GM12878 (cell line): ENCODE results near the gene ELAC1. TPM values are rescaled to one million over a fixed set of nuclear protein-coding genes. Genes with fewer than 3 reads are reported as not detected.

Experiments used
- CBX3 ChIP-seq: fragments of 200-600 bp; sonication (generic); IDR thresholded peaks from 2 replicates; pipeline ENCODE4 v1.6.1; 2016; ENCODE audit warnings: low read depth, borderline replicate concordance
- CREB1 ChIP-seq: IDR thresholded peaks from 2 replicates; pipeline ENCODE4 v1.6.1; 2012; ENCODE audit warnings: low read depth, mild to moderate bottlenecking, inconsistent platforms
- CUX1 ChIP-seq: IDR thresholded peaks from 2 replicates; pipeline ENCODE4 v1.6.1; 2012; ENCODE audit warnings: improper control_type of control experiment, low read depth, low read length; ENCODE audit not compliant: insufficient replicate concordance
- DPF2 ChIP-seq: fragments of 450-650 bp; IDR thresholded peaks from 2 replicates; pipeline ENCODE4 v1.6.1; 2017; ENCODE audit warnings: mild to moderate bottlenecking
- E2F4 ChIP-seq: IDR thresholded peaks from 2 replicates; pipeline ENCODE4 v1.6.1; 2012; ENCODE audit warnings: low read depth, low read length, improper control_type of control experiment
- IKZF1 ChIP-seq: fragments of 450-650 bp; conservative IDR thresholded peaks from 2 replicates; pipeline ENCODE4 v1.6.1; 2017; ENCODE audit warnings: antibody characterized with exemption, mild to moderate bottlenecking
- KDM1A ChIP-seq: fragments of 200-600 bp; sonication (generic); IDR thresholded peaks from 2 replicates; pipeline ENCODE4 v1.6.1; 2016; ENCODE audit warnings: borderline replicate concordance
- MYB ChIP-seq: fragments of 150-350 bp; IDR thresholded peaks from 2 replicates; pipeline ENCODE4 v1.6.1; 2014; ENCODE audit warnings: mild to moderate bottlenecking, low read depth, low read length, borderline replicate concordance
- NKRF ChIP-seq: fragments of 450-650 bp; conservative IDR thresholded peaks from 2 replicates; pipeline ENCODE4 v1.6.1; 2017; ENCODE audit warnings: mild to moderate bottlenecking, moderate library complexity
- PAX8 ChIP-seq: fragments of 450-650 bp; IDR thresholded peaks from 2 replicates; pipeline ENCODE4 v1.6.1; 2017; ENCODE audit warnings: mild to moderate bottlenecking, moderate library complexity
- PBX3 ChIP-seq: IDR thresholded peaks from 2 replicates; pipeline ENCODE4 v1.6.1; 2011; ENCODE audit warnings: mild to moderate bottlenecking, low read depth, low read length, moderate library complexity; ENCODE audit not compliant: insufficient replicate concordance
- PML ChIP-seq: IDR thresholded peaks from 2 replicates; pipeline ENCODE4 v1.6.1; 2012; ENCODE audit warnings: low read length, inconsistent platforms
- POU2F2 ChIP-seq: IDR thresholded peaks from 3 replicates; pipeline ENCODE4 v1.6.1; 2011; ENCODE audit warnings: low read depth, mild to moderate bottlenecking, low read length, borderline replicate concordance
- REST ChIP-seq: IDR thresholded peaks from 2 replicates; pipeline ENCODE4 v1.6.1; 2012; ENCODE audit warnings: mild to moderate bottlenecking, low read depth, low read length
- TBL1XR1 ChIP-seq: IDR thresholded peaks from 2 replicates; pipeline ENCODE4 v1.6.1; 2012; ENCODE audit warnings: low read depth, low read length, improper control_type of control experiment
- TCF3 ChIP-seq: IDR thresholded peaks from 2 replicates; pipeline ENCODE4 v1.6.1; 2012; ENCODE audit warnings: low read depth, mild to moderate bottlenecking, low read length, borderline replicate concordance; ENCODE audit not compliant: insufficient read depth
- ZNF384 ChIP-seq: IDR thresholded peaks from 2 replicates; pipeline ENCODE4 v1.6.1; 2012; ENCODE audit warnings: low read depth, mild to moderate bottlenecking, low read length, improper control_type of control experiment, borderline replicate concordance
- polyA plus RNA-seq, 11 experiments: library from polyadenylated mRNA; depleted of rRNA in 4 of 11; unstranded in 6 of 11; stranded (reverse) in 5 of 11; fragments of >200 nt; fragmentation: Nextera tagmentation in 4 of 11; fragmentation: Illumina TruSeq in 1 of 11; extraction: Ambion mirVana in 4 of 11; extraction: Trizol in 1 of 11; gene quantifications; 1 replicate in 1 of 11; 2 replicates in 10 of 11; pipeline versions ENCODE4 v1.2.1 to v1.2.3, GENCODE V29; 2011 to 2016; ENCODE audit warnings: inconsistent platforms in 2 of 11, missing spikeins in 2 of 11, low read depth in 1 of 11
- total RNA-seq, 4 experiments: library from RNA; depleted of rRNA in 3 of 4; stranded (reverse); fragments of >200 nt in 3 of 4; fragmentation: Illumina TruSeq in 1 of 4; extraction: Trizol in 1 of 4; gene quantifications; 2 replicates each; pipeline versions ENCODE4 v1.2.1 to v1.2.3, GENCODE V29; 2013 to 2021

The ELAC1 gene
- total and polyA plus RNA-seq, 10 of the 15 experiments (the other 5 are each of a cell fraction or from before 2014, with no cell fraction given) = 4.9 to 23.0 (median 9.8) TPM

- no peak for TF ChIP-seq REST
- no peak for TF ChIP-seq KDM1A
- no peak for TF ChIP-seq CBX3
- no peak for TF ChIP-seq E2F4
- TF ChIP-seq POU2F2 = 0 out of 3 replicates have a peak, but pooled peaks have one; percentile 14
- TF ChIP-seq TBL1XR1 = no peak
- no peak for TF ChIP-seq PML
- no peak for TF ChIP-seq CUX1
- TF ChIP-seq ZNF384 = no peak
- TF ChIP-seq MYB = no peak
- peak; percentile 29 for TF ChIP-seq PBX3
- no peak for TF ChIP-seq PAX8
- 0 out of 2 replicates have a peak, but pooled peaks have one; percentile 22 for TF ChIP-seq CREB1
- TF ChIP-seq TCF3 = no peak
- no peak for TF ChIP-seq IKZF1
- TF ChIP-seq DPF2 = no peak
- TF ChIP-seq NKRF = no peak
Observed at GRCh38 chr18:51028201-51028805, 60.5 kb downstream of the ELAC1 start (continued).
